Fibroblast of the conjunctiva (primary cell): ENCODE measurements around the gene DYNC2I2.
"Not testable (repeated sequence)": the region's sequence is repeated elsewhere in the genome, so short reads cannot be mapped to it uniquely, and the experiment has no call there.

Experiments
- DNase-seq: peaks from one replicate; pipeline ENCODE4 v3.0.0-alpha.2; 2010; ENCODE audit warnings: low read depth

The DYNC2I2 gene

GRCh38 chr9:128685636-128686489 lies 29.2 kb upstream of the DYNC2I2 start:
- no peak for DNase-seq

GRCh38 chr9:128684325-128685199 lies 27.9 kb upstream of the DYNC2I2 start:
- no peak for DNase-seq

GRCh38 chr9:128684065-128684324 lies 27.3 kb upstream of the DYNC2I2 start:
- DNase-seq, result no peak

- no peak for DNase-seq
These were observed 26.9 kb upstream of the DYNC2I2 start for GRCh38 chr9:128683340-128684064.

- no peak for DNase-seq
These were observed 21.1 kb upstream of the DYNC2I2 start for GRCh38 chr9:128677794-128678193.

- DNase-seq, result no peak
These were observed 18.7 kb upstream of the DYNC2I2 start for GRCh38 chr9:128675382-128675781.

- no peak for DNase-seq
These were observed 13.1 kb upstream of the DYNC2I2 start for GRCh38 chr9:128669786-128670185.

GRCh38 chr9:128666481-128666941 lies 9.9 kb upstream of the DYNC2I2 start:
- DNase-seq, result not testable (repeated sequence)

GRCh38 chr9:128657796-128658195 lies 1.1 kb upstream of the DYNC2I2 start:
- no peak for DNase-seq

- DNase-seq, result no peak
These were observed 677 bp upstream of the DYNC2I2 start for GRCh38 chr9:128657344-128657704.

- no peak for DNase-seq
These were observed 2.2 kb downstream of the DYNC2I2 start for GRCh38 chr9:128654481-128654880.

GRCh38 chr9:128653908-128654307 lies 2.7 kb downstream of the DYNC2I2 start:
- no peak for DNase-seq

- DNase-seq, result no peak
These were observed 4.8 kb downstream of the DYNC2I2 start for GRCh38 chr9:128651798-128652197.

- not testable (repeated sequence) for DNase-seq
These were observed 8.4 kb downstream of the DYNC2I2 start for GRCh38 chr9:128648206-128648605.

GRCh38 chr9:128643519-128644300 lies 12.9 kb downstream of the DYNC2I2 start:
- no peak for DNase-seq

- DNase-seq, result no peak
These were observed 13.9 kb downstream of the DYNC2I2 start for GRCh38 chr9:128642675-128643245.

- no peak for DNase-seq
These were observed 16.0 kb downstream of the DYNC2I2 start for GRCh38 chr9:128640603-128641002.

GRCh38 chr9:128638580-128638979 lies 18.1 kb downstream of the DYNC2I2 start:
- DNase-seq, result no peak

- no peak for DNase-seq
These were observed 19.0 kb downstream of the DYNC2I2 start for GRCh38 chr9:128637656-128638055.

- DNase-seq, result no peak
These were observed 19.8 kb downstream of the DYNC2I2 start for GRCh38 chr9:128636556-128637530.
